D341Med (cell line): ENCODE results near the gene ZNF891.

ENCODE experiments used
- DNase-seq: peaks from one replicate; pipeline ENCODE4 v3.0.0; 2012; ENCODE audit warnings: low spot score

Gene ZNF891

DNA sequence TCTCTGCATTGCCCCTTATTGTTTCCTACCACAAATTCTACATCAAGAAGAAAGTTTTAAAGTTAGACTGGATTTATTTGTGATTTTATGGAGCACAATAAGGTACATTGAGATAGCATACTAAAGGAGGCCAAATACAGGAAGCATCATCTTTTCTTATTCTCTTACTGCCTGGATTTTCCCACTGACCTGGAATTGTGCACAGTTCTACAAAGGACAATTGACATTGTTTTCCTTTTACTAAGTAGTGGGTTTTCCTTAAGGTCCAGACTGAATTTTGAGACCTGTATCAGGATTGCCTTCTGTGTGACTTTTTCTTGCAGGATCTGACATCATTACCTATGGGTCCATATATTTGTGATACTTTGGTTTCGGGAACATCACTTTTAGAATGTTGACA is 68.1 kb downstream of the ZNF891 start:
- DNase-seq: no peak

DNA sequence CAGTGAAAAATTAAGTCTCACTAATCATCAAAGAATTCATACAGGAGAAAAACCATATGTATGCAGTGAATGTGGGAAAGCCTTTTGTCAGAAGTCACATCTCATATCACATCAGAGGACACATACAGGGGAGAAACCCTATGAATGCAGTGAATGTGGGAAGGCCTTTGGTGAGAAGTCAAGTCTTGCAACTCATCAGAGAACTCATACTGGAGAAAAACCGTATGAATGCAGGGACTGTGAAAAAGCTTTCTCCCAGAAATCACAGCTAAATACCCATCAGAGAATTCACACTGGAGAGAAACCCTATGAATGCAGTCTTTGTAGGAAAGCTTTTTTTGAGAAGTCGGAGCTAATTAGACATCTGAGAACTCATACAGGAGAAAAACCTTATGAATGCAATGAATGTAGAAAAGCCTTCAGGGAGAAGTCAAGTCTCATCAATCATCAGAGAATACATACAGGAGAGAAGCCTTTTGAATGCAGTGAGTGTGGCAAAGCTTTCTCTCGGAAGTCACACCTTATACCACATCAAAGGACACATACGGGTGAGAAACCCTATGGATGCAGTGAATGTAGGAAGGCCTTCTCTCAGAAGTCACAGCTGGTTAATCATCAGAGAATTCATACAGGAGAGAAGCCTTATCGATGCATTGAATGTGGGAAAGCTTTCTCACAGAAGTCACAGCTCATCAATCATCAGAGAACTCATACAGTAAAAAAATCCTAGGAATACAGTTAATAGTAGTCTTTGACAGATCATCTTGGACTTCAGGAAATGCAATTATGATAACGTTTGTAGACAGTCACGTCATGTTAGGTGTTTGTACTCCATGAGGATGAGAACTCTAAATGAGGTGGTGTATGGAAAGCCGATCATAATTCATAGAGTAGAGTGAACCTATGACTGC is 71.6 kb downstream of the ZNF891 start:
- DNase-seq: no peak

DNA sequence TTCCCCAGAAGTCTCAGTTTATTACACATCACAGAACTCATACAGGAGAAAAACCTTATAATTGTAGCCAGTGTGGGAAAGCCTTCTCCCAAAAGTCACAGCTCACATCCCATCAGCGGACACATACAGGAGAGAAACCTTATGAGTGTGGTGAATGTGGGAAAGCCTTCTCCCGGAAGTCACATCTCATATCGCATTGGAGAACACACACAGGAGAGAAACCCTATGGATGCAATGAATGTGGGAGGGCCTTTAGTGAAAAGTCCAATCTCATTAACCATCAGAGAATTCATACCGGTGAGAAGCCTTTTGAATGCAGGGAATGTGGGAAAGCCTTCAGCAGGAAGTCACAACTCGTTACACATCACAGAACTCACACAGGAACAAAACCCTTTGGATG is 72.6 kb downstream of the ZNF891 start:
- no peak for DNase-seq
